Ovary (tissue), 3 donors: Measurements from ENCODE around the gene METTL27.

Source experiments
- CTCF ChIP-seq, 3 donors: fragments of 450-650 bp in 2 of 3; fragments of 200-600 bp in 1 of 3; IDR thresholded peaks; one replicate each; pipeline versions ENCODE4 v1.5.1 to v1.8.0; 2016 to 2022; ENCODE audit warnings: antibody characterized with exemption in 3 of 3, mild to moderate bottlenecking in 1 of 3
- POLR2A ChIP-seq: fragments of 450-650 bp; IDR thresholded peaks from one replicate; pipeline ENCODE4 v1.6.1; 2017; ENCODE audit warnings: antibody characterized with exemption, mild to moderate bottlenecking, moderate library complexity
- donor health status: DM: no; HTN: no; CAD: no.

- TF ChIP-seq CTCF (IDR thresholded peaks at IDR 0.05) (no peak), POLR2A (no peak)
Measured at GRCh38 chr7:73824986-73825385, 17.3 kb downstream of the METTL27 start.
